Measurements from ENCODE around the gene ITGB5.
"Not testable (repeated sequence)": the region's sequence is repeated elsewhere in the genome, so short reads cannot be mapped to it uniquely, and the experiment has no call there.

Gene ITGB5

DNA sequence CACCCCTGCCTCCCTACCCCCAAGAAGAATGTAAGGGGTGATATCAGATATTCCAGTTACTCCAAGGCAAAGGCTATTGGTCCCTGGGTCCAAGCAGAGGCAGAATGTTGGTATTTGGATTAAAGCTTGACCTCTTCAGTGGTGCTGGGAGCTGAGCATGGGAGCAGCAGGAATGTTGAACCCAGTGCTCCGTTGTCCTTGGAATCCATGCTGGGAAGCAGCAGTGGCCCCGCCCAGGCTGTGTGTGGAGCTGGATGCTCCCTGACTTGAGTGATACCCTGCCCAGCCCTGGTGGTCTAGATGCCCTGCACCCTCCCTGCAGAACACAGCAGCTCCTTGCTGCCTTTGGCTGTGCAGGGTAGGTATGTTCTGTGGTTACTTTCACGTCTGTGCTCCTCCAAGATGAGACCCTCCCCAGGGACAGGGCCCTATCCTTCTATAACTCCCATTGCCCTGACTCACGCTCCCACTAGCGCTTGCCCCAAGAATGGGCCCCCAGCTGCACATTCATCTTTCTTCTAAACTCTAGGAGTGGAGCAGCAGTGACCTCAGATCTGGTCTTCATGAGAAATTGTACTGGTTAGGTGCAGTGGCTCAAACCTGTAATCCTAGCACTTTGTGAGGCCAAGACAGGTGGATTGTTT, 121.8 kb downstream of the ITGB5 start:
- no peak for DNase-seq

DNA sequence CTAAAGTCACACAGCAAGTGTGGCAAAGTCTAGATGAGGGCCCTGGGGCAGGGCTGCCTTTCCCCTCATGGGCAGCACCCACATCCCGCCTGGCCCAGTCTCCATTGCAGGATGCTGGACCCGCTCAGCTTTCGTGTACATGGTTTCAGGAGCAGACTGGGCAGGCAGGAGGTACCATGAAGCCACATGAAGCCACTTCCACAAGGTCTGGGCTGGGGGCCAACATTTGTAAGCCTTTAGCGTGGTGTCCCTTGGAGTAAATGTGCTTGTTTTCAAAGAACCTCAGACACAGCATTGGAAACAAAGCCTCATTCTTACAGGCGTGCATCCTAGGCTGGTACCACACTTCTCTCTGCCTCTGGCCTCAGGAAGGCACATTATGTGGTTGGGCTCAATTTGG, 122.4 kb downstream of the ITGB5 start:
- DNase-seq, result no peak

DNA sequence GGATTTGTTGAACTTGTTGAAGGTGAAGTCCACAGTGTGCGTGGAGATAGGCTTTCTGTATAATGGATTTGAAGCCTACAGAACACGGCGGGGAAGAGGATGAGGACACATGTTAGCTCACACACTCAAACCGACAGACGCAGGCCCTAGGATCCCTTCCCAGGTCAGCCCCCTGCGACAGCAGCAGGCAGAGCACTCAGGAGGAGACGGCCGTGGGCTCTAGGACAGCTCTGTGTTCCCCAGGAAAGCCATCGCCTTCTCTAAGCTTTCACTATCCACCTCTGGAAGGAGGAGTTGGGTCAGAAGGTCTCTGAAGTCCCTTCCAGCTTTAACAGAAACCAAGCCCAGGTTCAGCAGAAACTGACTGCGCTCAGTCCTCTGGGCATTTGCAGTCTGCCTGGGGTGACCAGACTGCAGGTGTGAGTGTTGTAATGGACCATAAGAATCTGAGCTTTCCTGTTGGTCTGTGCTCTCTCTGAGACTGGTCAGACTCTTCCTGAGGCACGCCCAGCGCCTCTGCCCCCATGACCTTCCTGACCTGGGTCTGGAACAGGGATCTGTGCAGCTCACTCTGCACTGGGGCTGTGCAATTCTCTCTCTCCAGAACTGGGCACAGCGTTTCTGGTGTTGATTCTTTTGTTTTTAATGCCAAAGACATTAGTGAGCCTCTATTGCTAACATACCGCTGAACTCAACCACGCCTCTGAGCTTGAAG, 123.4 kb downstream of the ITGB5 start:
- DNase-seq, result no peak

DNA sequence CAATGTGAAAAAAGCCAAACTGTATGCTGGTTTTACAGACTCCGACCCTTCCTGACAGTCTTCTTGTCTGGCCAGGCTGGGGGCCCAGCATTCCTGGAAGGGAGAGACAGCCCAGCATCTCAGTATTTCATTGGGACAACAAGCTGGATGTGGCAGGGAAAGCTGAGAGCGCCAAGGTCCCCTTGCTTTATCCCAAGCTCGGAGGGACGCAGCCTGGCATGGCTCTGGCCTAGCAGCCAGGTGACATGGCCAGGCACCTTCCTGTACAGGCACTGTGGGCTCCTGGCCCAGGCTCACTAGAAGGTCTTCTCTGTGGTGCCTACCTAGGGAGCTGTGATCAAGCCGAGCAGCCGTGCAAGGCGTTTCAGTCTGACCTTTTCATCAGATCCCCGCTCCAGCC, 124.0 kb downstream of the ITGB5 start:
- no peak for DNase-seq

DNA sequence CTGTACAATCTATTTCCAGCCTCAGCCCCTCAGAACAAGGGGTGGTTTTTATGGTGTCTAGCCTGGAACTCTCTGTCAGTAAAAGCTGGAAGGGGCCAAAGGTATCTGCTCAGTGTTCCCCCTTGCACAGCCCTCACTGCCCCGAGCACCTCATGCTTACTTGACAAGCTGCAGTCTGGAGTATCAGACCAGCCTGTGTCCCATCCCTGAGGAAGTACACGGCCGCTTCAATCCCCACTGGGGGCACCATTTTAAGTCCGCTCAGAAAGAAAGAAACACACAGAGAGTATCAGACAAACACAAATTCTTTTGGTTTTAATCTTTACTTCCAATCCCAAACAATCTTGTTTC, 124.5 kb downstream of the ITGB5 start:
- DNase-seq, result no peak

GRCh38 chr3:124761935-124762660, 125.1 kb downstream of the ITGB5 start:
- no peak for DNase-seq

GRCh38 chr3:124761250-124761796, 125.8 kb downstream of the ITGB5 start:
- peak; percentile 41 for DNase-seq

GRCh38 chr3:124760601-124761000, 126.6 kb downstream of the ITGB5 start:
- DNase-seq, result peak; percentile 28

GRCh38 chr3:124759666-124760401, 127.3 kb downstream of the ITGB5 start:
- DNase-seq, result no peak

GRCh38 chr3:124758851-124759635, 128.1 kb downstream of the ITGB5 start:
- DNase-seq, result no peak

DNA sequence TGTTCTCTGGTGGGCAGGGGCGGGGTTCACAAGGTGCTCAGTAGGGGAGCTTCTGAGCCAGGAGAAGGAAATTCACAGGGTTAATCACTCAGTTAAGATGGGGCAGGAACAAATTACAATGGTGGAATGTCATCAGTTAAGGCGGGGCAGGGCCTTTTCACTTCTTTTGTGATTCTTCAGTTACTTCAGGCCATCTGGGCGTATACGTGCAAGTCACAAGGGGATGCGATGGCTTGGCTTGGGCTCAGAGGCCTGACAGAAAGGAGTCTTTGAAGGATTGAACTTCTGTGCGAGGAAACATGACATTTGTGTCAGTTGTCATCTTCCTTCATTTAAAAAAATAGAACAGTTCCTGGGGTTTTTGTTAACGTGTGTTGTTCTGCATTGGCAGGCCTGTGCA, 129.2 kb downstream of the ITGB5 start:
- not testable (repeated sequence) for DNase-seq

DNA sequence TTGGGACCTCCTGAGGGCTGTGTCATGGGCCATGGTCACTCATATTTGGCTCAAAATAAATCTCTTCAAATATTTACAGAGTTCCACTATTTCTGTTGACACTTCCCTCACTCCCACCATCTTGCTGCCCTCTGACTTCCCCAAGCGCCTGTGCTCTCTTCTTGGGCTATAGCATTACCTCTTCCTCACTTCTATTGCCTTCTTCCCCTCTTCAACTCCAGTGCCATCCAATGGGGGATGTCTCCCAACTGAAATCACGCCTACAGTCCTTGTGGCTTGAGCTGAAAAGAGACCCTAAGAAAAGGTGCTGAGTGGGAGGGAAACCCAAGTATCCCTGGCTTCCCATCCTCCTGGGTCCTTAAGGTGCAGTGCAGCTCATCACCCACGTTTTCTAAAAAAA, 135.1 kb downstream of the ITGB5 start:
- DNase-seq, result no peak

GRCh38 chr3:124751501-124751900, 135.7 kb downstream of the ITGB5 start:
- DNase-seq, result no peak

DNA sequence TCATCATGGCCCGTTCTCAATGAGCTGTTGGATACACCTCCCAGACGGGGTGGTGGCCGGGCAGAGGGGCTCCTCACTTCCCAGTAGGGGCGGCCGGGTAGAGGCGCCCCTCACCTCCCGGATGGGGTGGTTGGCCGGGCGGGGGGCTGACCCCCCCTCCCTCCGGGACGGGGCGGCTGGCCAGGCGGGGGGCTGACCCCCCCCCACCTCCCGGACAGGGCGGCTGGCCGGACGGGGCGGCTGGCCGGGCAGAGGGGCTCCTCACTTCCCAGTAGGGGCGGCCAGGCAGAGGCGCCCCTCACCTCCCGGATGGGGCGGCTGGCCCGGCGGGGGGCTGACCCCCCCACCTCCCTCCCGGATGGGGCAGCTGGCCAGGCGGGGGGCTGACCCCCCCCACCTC, 137.3 kb downstream of the ITGB5 start:
- not testable (repeated sequence) for DNase-seq

- no peak for DNase-seq
Measured at GRCh38 chr3:124748560-124749198, 138.5 kb downstream of the ITGB5 start.

GRCh38 chr3:124747111-124747981, 139.8 kb downstream of the ITGB5 start:
- DNase-seq, result no peak

GRCh38 chr3:124745756-124746155, 141.4 kb downstream of the ITGB5 start:
- DNase-seq, result no peak

DNA sequence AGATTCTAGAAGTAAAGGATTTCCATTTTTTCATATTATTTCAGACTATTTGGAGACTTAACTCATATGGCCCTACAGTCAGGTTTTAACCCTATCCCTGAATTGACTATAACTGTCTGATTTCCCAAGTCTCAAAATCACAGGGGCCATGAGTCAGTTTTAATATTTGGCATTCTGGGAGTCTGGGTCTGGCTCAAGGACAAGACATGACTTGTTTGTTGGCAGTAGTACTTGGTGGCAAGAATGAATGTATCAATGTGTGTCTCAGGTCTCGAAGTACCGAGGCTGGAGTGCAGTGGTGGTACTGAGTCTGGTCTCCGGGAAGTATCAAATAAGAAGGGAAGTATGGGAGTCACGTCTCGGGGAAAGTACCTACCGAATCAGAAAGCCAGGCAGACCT, 146.1 kb downstream of the ITGB5 start:
- no peak for DNase-seq

GRCh38 chr3:124731760-124732159, 155.4 kb downstream of the ITGB5 start:
- no peak for DNase-seq

GRCh38 chr3:124730941-124731297, 156.2 kb downstream of the ITGB5 start:
- no peak for DNase-seq
